ENCODE measurements around the gene HBE1.

- TF ChIP-seq CTCF (IDR thresholded peaks at IDR 0.05) (no peak), POLR2A (IDR thresholded peaks at IDR 0.05) (no peak)
Observed at GRCh38 chr11:5301846-5302245, 32.1 kb upstream of the HBE1 start, which contains the start of gene OR51B4.

All from body of pancreas (tissue), 4 donors.